Measurements from ENCODE around the gene IRF3.

IRF3 gene

GRCh38 chr19:49683814-49684250 is 18.2 kb upstream of the IRF3 start:
- H3K4me3 ChIP-seq (ENCODE audit: low read length): no peak overlapping the region
- DNase-seq (ENCODE audit: low read depth): no peak
- no peak for TF ChIP-seq CTCF (IDR thresholded peaks at IDR 0.05; ENCODE audit: insufficient read depth, low read depth, low read length, missing control alignments)

GRCh38 chr19:49682274-49682673 is 16.6 kb upstream of the IRF3 start:
- H3K4me3 ChIP-seq (ENCODE audit: low read length): no peak overlapping the region
- no peak for DNase-seq (ENCODE audit: low read depth)
- TF ChIP-seq CTCF (IDR thresholded peaks at IDR 0.05; ENCODE audit: insufficient read depth, low read depth, low read length, missing control alignments): no peak

GRCh38 chr19:49681830-49682229 is 16.2 kb upstream of the IRF3 start:
- no peak for TF ChIP-seq CTCF (IDR thresholded peaks at IDR 0.05; ENCODE audit: insufficient read depth, low read depth, low read length, missing control alignments)
- DNase-seq (ENCODE audit: low read depth): no peak
- H3K4me3 ChIP-seq (ENCODE audit: low read length): no peak overlapping the region

GRCh38 chr19:49680421-49681351 is 15.0 kb upstream of the IRF3 start:
- TF ChIP-seq CTCF (IDR thresholded peaks at IDR 0.05; ENCODE audit: insufficient read depth, low read depth, low read length, missing control alignments): peak; percentile 96
- DNase-seq (ENCODE audit: low read depth): peak; percentile 83
- H3K4me3 ChIP-seq (ENCODE audit: low read length): no peak overlapping the region

GRCh38 chr19:49679771-49680413 is 14.2 kb upstream of the IRF3 start:
- DNase-seq (ENCODE audit: low read depth): no peak
- TF ChIP-seq CTCF (IDR thresholded peaks at IDR 0.05; ENCODE audit: insufficient read depth, low read depth, low read length, missing control alignments): no peak
- no peak overlapping the region for H3K4me3 ChIP-seq (ENCODE audit: low read length)

GRCh38 chr19:49678985-49679770 is 13.5 kb upstream of the IRF3 start:
- TF ChIP-seq CTCF (IDR thresholded peaks at IDR 0.05; ENCODE audit: insufficient read depth, low read depth, low read length, missing control alignments): no peak
- no peak overlapping the region for H3K4me3 ChIP-seq (ENCODE audit: low read length)
- peak; percentile 32 for DNase-seq (ENCODE audit: low read depth)

All from epithelial cell of esophagus (primary cell).